ENCODE results near the gene ZBTB7B.
A peak's percentile ranks its signal among the peaks of the same experiment; 100 is the strongest.
"Not testable (repeated sequence)": the region's sequence is repeated elsewhere in the genome, so short reads cannot be mapped to it uniquely, and the experiment has no call there.

ZBTB7B gene

GRCh38 chr1:154989195-154989860, 13.3 kb upstream of the ZBTB7B start:
- no peak for DNase-seq

GRCh38 chr1:154990276-154990675, 12.3 kb upstream of the ZBTB7B start:
- DNase-seq, result no peak

GRCh38 chr1:154992721-154993571, 9.7 kb upstream of the ZBTB7B start:
- DNase-seq, result no peak

GRCh38 chr1:154993572-154994268, 8.9 kb upstream of the ZBTB7B start, which contains the start of gene LENEP:
LENEP (plus strand) TSS chr1:154993586; CDS start chr1:154993608, 22 bp downstream.
- DNase-seq, result no peak

GRCh38 chr1:154994269-154994587, 8.4 kb upstream of the ZBTB7B start:
- no peak for DNase-seq

- DNase-seq, result no peak
These were observed 8.0 kb upstream of the ZBTB7B start for GRCh38 chr1:154994591-154994990.

- DNase-seq, result not testable (repeated sequence)
These were observed 7.2 kb upstream of the ZBTB7B start for GRCh38 chr1:154995301-154995983.

GRCh38 chr1:154996966-154997701, 5.5 kb upstream of the ZBTB7B start:
- DNase-seq, result no peak

- no peak for DNase-seq
These were observed 4.3 kb upstream of the ZBTB7B start for GRCh38 chr1:154998201-154998780.

GRCh38 chr1:154998818-154999570, 3.6 kb upstream of the ZBTB7B start:
- DNase-seq, result peak; percentile 51

GRCh38 chr1:154999571-155000410, 2.8 kb upstream of the ZBTB7B start:
- peak; percentile 40 for DNase-seq

- DNase-seq, result no peak
These were observed 2.2 kb upstream of the ZBTB7B start for GRCh38 chr1:155000411-155000725.

- DNase-seq, result peak; percentile 73
These were observed 1.7 kb upstream of the ZBTB7B start for GRCh38 chr1:155000726-155001424.

GRCh38 chr1:155001425-155001674, 1.3 kb upstream of the ZBTB7B start:
- DNase-seq, result no peak

- peak; percentile 96 for DNase-seq
These were observed 733 bp upstream of the ZBTB7B start for GRCh38 chr1:155001675-155002463.

GRCh38 chr1:155003227-155003765, 694 bp downstream of the ZBTB7B start:
- no peak for DNase-seq

GRCh38 chr1:155003766-155004351, 1.3 kb downstream of the ZBTB7B start:
- no peak for DNase-seq

GRCh38 chr1:155004352-155005075, 1.9 kb downstream of the ZBTB7B start:
- no peak for DNase-seq

Measured in central memory CD4-positive, alpha-beta T cell (primary cell).